PC-9 (cell line): ENCODE data around the gene CLEC16A. TPM values are rescaled to one million over a fixed set of nuclear protein-coding genes. Genes with fewer than 3 reads are reported as not detected.

Experiments used
- BruUV-seq: library from RNA; stranded (reverse); fragments of 400-500 nt; replicated peaks from 2 replicates; lab custom pipeline; 2021; lab: Mats Ljungman, UMichigan
- CTCF ChIA-PET: fragments of 300-600 bp; sonication (Branson Sonifier 250); formaldehyde crosslinking; loops from one replicate; lab custom pipeline; 2022; ENCODE audit warnings: antibody characterized with exemption; lab: Charles Lee
- POLR2A ChIA-PET: fragments of 300-600 bp; sonication (Branson Sonifier 250); formaldehyde crosslinking; loops from one replicate; lab custom pipeline; 2022; ENCODE audit warnings: antibody characterized with exemption; ENCODE audit not compliant: unreplicated experiment; lab: Charles Lee
- DNase-seq, 2 experiments: peaks; one replicate each; pipeline versions ENCODE4 v3.0.0 to v3.0.0-alpha.2; 2015 to 2022; ENCODE audit warnings: mixed read lengths in 1 of 2
- H2AFZ ChIP-seq: fragments of 200-600 bp; sonication (generic); 2 replicates; pipeline ENCODE4 v1.8.1; 2017; ENCODE audit warnings: antibody characterized with exemption
- H3F3A ChIP-seq: fragments of 200-600 bp; sonication (generic); 2 replicates; pipeline ENCODE4 v1.8.1; 2017; ENCODE audit warnings: antibody characterized with exemption, mild to moderate bottlenecking, low read depth; ENCODE audit not compliant: insufficient read depth
- H3K27ac ChIP-seq: fragments of 200-600 bp; sonication (generic); 2 replicates; pipeline ENCODE4 v1.6.1; 2016; ENCODE audit warnings: mixed run types
- H3K27me3 ChIP-seq: fragments of 200-600 bp; sonication (generic); 2 replicates; pipeline ENCODE4 v1.6.1; 2016; ENCODE audit warnings: low read depth, mixed run types; ENCODE audit not compliant: insufficient read depth
- H3K36me3 ChIP-seq: fragments of 200-600 bp; sonication (generic); 2 replicates; pipeline ENCODE4 v1.6.1; 2016; ENCODE audit warnings: low read depth, mixed run types
- H3K4me1 ChIP-seq: fragments of 200-600 bp; sonication (generic); replicated peaks from 2 replicates; pipeline ENCODE4 v1.6.1; 2016; ENCODE audit warnings: mixed run types; ENCODE audit not compliant: insufficient read depth
- H3K4me2 ChIP-seq: fragments of 200-600 bp; sonication (generic); 2 replicates; pipeline ENCODE4 v1.6.1; 2017; ENCODE audit warnings: mixed run types
- H3K4me3 ChIP-seq: fragments of 200-600 bp; sonication (generic); 2 replicates; pipeline ENCODE4 v1.6.1; 2016; ENCODE audit warnings: mixed run types
- H3K79me2 ChIP-seq: fragments of 200-600 bp; sonication (generic); 2 replicates; pipeline ENCODE4 v1.6.1; 2017; ENCODE audit warnings: low read depth, mixed run types
- H3K9me2 ChIP-seq: fragments of 200-600 bp; sonication (generic); 2 replicates; pipeline ENCODE4 v1.8.1; 2017; ENCODE audit warnings: mild to moderate bottlenecking; ENCODE audit not compliant: insufficient read depth
- H3K9me3 ChIP-seq: fragments of 200-600 bp; sonication (generic); 2 replicates; pipeline ENCODE4 v1.8.1; 2016; ENCODE audit warnings: low read depth; ENCODE audit not compliant: insufficient read depth
- H4K20me1 ChIP-seq: fragments of 200-600 bp; sonication (generic); 2 replicates; pipeline ENCODE4 v1.8.1; 2017; ENCODE audit not compliant: insufficient read depth
- EZH2 ChIP-seq: fragments of 200-600 bp; sonication (generic); IDR thresholded peaks from 2 replicates; pipeline ENCODE4 v1.8.0; 2017; ENCODE audit warnings: antibody characterized with exemption, low read depth
- intact Hi-C: fragments of 100-400 bp; cut with micrococcal nuclease; formaldehyde crosslinking; loops from one replicate; pipeline ENCODE4 v1.10.0; 2022; ENCODE audit not compliant: unreplicated experiment
- total RNA-seq: library from RNA; stranded (reverse); gene quantifications from 2 replicates; pipeline ENCODE4 v1.2.3, GENCODE V29; 2021
- TF ChIP-seq, protein P1 (sequence below): fragments of 200-600 bp; sonication (generic); conservative IDR thresholded peaks from 2 replicates; pipeline ENCODE4 v1.6.1; 2017; ENCODE audit warnings: mixed run types, antibody characterized with exemption, mild to moderate bottlenecking, moderate library complexity

Gene CLEC16A
- total RNA-seq, 1 experiment from 2014 or later = 34.9 TPM

DNA sequence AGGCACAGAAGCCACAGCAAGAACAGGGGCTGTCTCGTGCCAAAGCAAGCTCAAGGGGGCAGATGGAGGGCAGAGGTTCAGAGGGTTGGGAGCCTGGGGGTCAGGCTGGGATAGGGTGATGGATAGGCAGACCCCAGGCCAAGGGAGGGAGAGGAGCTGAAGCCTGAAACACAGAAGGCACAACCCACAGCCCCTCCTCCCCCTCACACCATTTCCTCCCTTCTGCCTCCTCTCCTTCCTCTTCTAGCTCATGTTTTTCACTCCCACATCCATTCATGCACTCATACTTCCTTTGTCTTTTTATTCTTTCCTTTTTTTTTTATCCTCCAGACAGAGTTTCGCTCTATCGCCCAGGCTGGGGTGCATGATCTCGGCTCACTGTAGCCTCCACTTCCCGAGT lies 250.5 kb downstream of the CLEC16A start:
- H2AFZ ChIP-seq = no peak overlapping the region
- H3K9me2 ChIP-seq = no peaks in the 10 kb centered on the region
- intact Hi-C loops = no loop called here
- CTCF ChIA-PET = interaction anchor here (0.5 to 0.6 kb wide), 2 partner anchors 53 to 61 kb away, joined by 4 to 5 read pairs; partner anchors contain the start of gene SOCS1
- no peaks in the 10 kb centered on the region for H3F3A ChIP-seq
- H3K9me3 ChIP-seq = no peaks in the 10 kb centered on the region
- H3K4me3 ChIP-seq = no peak overlapping the region
- H4K20me1 ChIP-seq = no peaks in the 10 kb centered on the region
- TF ChIP-seq EZH2 = no peak
- TF ChIP-seq, protein P1, sequence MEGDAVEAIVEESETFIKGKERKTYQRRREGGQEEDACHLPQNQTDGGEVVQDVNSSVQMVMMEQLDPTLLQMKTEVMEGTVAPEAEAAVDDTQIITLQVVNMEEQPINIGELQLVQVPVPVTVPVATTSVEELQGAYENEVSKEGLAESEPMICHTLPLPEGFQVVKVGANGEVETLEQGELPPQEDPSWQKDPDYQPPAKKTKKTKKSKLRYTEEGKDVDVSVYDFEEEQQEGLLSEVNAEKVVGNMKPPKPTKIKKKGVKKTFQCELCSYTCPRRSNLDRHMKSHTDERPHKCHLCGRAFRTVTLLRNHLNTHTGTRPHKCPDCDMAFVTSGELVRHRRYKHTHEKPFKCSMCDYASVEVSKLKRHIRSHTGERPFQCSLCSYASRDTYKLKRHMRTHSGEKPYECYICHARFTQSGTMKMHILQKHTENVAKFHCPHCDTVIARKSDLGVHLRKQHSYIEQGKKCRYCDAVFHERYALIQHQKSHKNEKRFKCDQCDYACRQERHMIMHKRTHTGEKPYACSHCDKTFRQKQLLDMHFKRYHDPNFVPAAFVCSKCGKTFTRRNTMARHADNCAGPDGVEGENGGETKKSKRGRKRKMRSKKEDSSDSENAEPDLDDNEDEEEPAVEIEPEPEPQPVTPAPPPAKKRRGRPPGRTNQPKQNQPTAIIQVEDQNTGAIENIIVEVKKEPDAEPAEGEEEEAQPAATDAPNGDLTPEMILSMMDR = no peak
- no TSS peak for BruUV-seq
- no peak for DNase-seq
- H3K27me3 ChIP-seq = no peaks in the 10 kb centered on the region
- H3K79me2 ChIP-seq = no peaks in the 10 kb centered on the region
- POLR2A ChIA-PET = no interaction called here
- no peak overlapping the region for H3K4me2 ChIP-seq
- H3K4me1 ChIP-seq = peaks cover 16% of the 10 kb centered on the region
- H3K36me3 ChIP-seq = no peaks in the 10 kb centered on the region
- no peak overlapping the region for H3K27ac ChIP-seq

DNA sequence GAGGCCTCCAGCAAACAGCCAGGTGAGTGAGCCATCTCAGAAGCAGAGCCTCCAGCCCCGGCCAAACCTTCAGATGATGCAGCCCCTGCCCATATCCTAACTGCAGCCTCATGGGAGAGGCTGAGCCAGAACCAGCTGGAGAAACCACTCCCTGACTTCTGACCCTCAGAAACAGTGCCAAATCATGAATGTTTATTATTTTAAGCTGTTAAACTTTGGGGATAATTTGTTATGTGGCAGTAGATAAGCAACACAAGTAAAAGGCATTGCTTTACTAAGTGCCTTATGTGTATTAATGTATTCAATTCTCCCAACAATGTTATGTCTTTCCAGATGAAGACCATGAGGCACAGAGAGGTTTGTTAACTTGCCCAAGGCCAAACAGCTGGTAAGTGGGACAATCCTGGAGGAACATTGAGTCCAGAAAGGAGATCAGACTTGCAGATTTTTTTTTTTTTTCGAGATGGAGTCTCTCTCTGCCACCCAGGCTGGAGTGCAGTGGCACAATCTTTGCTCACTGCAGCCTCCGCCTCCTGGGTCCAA lies 252.0 kb downstream of the CLEC16A start:
- intact Hi-C loops = no loop called here
- no peak for TF ChIP-seq EZH2
- Histone ChIP-seq H3K4me2 (no peak overlapping the region), H3K9me3 (no peaks in the 10 kb centered on the region), H3K79me2 (no peaks in the 10 kb centered on the region), H3K9me2 (no peaks in the 10 kb centered on the region), H3F3A (peaks cover 7% of the 10 kb centered on the region; the same call in 1 of the 2 replicates), H3K4me3 (no peak overlapping the region), H3K4me1 (peaks cover 19% of the 10 kb centered on the region), H3K36me3 (no peaks in the 10 kb centered on the region), H3K27ac (no peak overlapping the region), H4K20me1 (no peaks in the 10 kb centered on the region), H2AFZ (no peak overlapping the region), H3K27me3 (no peaks in the 10 kb centered on the region)
- POLR2A ChIA-PET = no interaction called here
- CTCF ChIA-PET = no interaction called here
- BruUV-seq = no TSS peak
- DNase-seq = peak in 1 of 2 experiments; percentile 17

DNA sequence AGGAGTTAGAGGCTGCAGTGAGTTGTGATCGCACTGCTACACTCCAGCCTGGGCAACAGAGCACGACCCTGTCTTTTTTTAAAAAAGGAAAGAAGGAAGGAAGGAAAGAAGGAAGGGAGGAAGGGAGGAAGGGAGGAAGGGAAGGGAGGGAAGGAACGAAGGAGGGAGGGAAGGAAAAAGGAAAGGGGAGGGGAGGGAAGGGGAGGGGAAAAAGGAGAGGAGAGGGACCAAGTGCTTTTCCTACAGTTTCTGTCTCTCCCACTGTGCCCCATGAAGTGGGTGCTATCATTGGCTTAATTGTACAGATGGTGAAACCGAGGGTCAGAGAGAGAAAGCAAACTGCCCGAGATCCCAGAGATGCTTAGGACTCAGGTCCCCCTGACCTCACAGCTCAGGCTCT lies 254.0 kb downstream of the CLEC16A start:
- POLR2A ChIA-PET = no interaction called here
- H3K79me2 ChIP-seq = no peaks in the 10 kb centered on the region
- peak overlapping the region; percentile 41 for H3K4me2 ChIP-seq
- peaks cover 29% of the 10 kb centered on the region for H3K4me1 ChIP-seq
- H3K36me3 ChIP-seq = no peaks in the 10 kb centered on the region
- no peaks in the 10 kb centered on the region for H3K9me3 ChIP-seq
- H4K20me1 ChIP-seq = no peaks in the 10 kb centered on the region
- intact Hi-C loops = no loop called here
- no peak overlapping the region for H3K4me3 ChIP-seq
- H3K9me2 ChIP-seq = no peaks in the 10 kb centered on the region
- peaks cover 23% of the 10 kb centered on the region for H3F3A ChIP-seq
- no peaks in the 10 kb centered on the region for H3K27me3 ChIP-seq
- DNase-seq = no peak
- CTCF ChIA-PET = interaction anchor here (0.5 to 1.4 kb wide), 3 partner anchors 31 to 228 kb away, joined by 3 to 11 read pairs (median 4); no protein-coding TSS in a partner anchor
- H3K27ac ChIP-seq = no peak overlapping the region
- TF ChIP-seq, protein P1 = no peak
- TF ChIP-seq EZH2 = no peak
- no peak overlapping the region for H2AFZ ChIP-seq
- BruUV-seq = no TSS peak
